ENCODE data around the gene TCF12.

The TCF12 gene

GRCh38 chr15:57312318-57313133, 394.1 kb downstream of the TCF12 start:
- Histone ChIP-seq H3K9ac (ENCODE audit: low read length) (no peak overlapping the region), H4K20me1 (ENCODE audit: insufficient read depth, low read length) (no peaks in the 10 kb centered on the region), H3K36me3 (ENCODE audit: insufficient read depth, low read length) (peaks cover 15% of the 10 kb centered on the region), H3K27me3 (ENCODE audit: insufficient read depth, low read length) (no peaks in the 10 kb centered on the region), H2AFZ (ENCODE audit: low read length) (no peak overlapping the region), H3K9me2 (ENCODE audit: low read depth, low read length) (no peaks in the 10 kb centered on the region), H3K4me3 (ENCODE audit: low read depth, low read length, poor library complexity, severe bottlenecking) (no peak overlapping the region), H3K4me1 (ENCODE audit: insufficient read depth, low read length, severe bottlenecking) (no peaks in the 10 kb centered on the region), H3K4me2 (ENCODE audit: low read length) (no peak overlapping the region), H3K79me2 (ENCODE audit: insufficient read depth, low read length) (no peaks in the 10 kb centered on the region), H3F3A (ENCODE audit: insufficient read depth, low read length) (no peaks in the 10 kb centered on the region), H3K27ac (ENCODE audit: low read depth, low read length, poor library complexity, severe bottlenecking) (no peak overlapping the region), H3K9me3 (ENCODE audit: low read length) (no peaks in the 10 kb centered on the region)
- no peak for TF ChIP-seq EZH2 (IDR thresholded peaks at IDR 0.05; ENCODE audit: borderline replicate concordance, low read length)
- TF ChIP-seq CTCF (IDR thresholded peaks at IDR 0.05; ENCODE audit: low read length) = no peak

- H3K36me3 ChIP-seq (ENCODE audit: insufficient read depth, low read length) = peaks cover 10% of the 10 kb centered on the region
- H3F3A ChIP-seq (ENCODE audit: insufficient read depth, low read length) = no peaks in the 10 kb centered on the region
- H3K27me3 ChIP-seq (ENCODE audit: insufficient read depth, low read length) = no peaks in the 10 kb centered on the region
- no peak overlapping the region for H2AFZ ChIP-seq (ENCODE audit: low read length)
- no peaks in the 10 kb centered on the region for H4K20me1 ChIP-seq (ENCODE audit: insufficient read depth, low read length)
- no peaks in the 10 kb centered on the region for H3K79me2 ChIP-seq (ENCODE audit: insufficient read depth, low read length)
- H3K27ac ChIP-seq (ENCODE audit: low read depth, low read length, poor library complexity, severe bottlenecking) = no peak overlapping the region
- H3K4me3 ChIP-seq (ENCODE audit: low read depth, low read length, poor library complexity, severe bottlenecking) = no peak overlapping the region
- H3K9ac ChIP-seq (ENCODE audit: low read length) = no peak overlapping the region
- H3K4me1 ChIP-seq (ENCODE audit: insufficient read depth, low read length, severe bottlenecking) = no peaks in the 10 kb centered on the region
- no peaks in the 10 kb centered on the region for H3K9me3 ChIP-seq (ENCODE audit: low read length)
- H3K9me2 ChIP-seq (ENCODE audit: low read depth, low read length) = no peaks in the 10 kb centered on the region
- no peak overlapping the region for H3K4me2 ChIP-seq (ENCODE audit: low read length)
- TF ChIP-seq CTCF (IDR thresholded peaks at IDR 0.05; ENCODE audit: low read length) (no peak), EZH2 (IDR thresholded peaks at IDR 0.05; ENCODE audit: borderline replicate concordance, low read length) (no peak)
Observed at GRCh38 chr15:57313134-57313483, 394.7 kb downstream of the TCF12 start.

GRCh38 chr15:57314221-57314620, 395.8 kb downstream of the TCF12 start:
- no peaks in the 10 kb centered on the region for H3K9me3 ChIP-seq (ENCODE audit: low read length)
- no peaks in the 10 kb centered on the region for H3K79me2 ChIP-seq (ENCODE audit: insufficient read depth, low read length)
- H3K4me2 ChIP-seq (ENCODE audit: low read length) = no peak overlapping the region

More at GRCh38 chr15:57314221-57314620, 395.8 kb downstream of the TCF12 start:
- no peak for TF ChIP-seq EZH2 (IDR thresholded peaks at IDR 0.05; ENCODE audit: borderline replicate concordance, low read length)
- no peak for TF ChIP-seq CTCF (IDR thresholded peaks at IDR 0.05; ENCODE audit: low read length)
- Histone ChIP-seq H3K27me3 (ENCODE audit: insufficient read depth, low read length) (no peaks in the 10 kb centered on the region), H3K9me2 (ENCODE audit: low read depth, low read length) (no peaks in the 10 kb centered on the region), H4K20me1 (ENCODE audit: insufficient read depth, low read length) (no peaks in the 10 kb centered on the region), H3K4me1 (ENCODE audit: insufficient read depth, low read length, severe bottlenecking) (no peaks in the 10 kb centered on the region), H3K9ac (ENCODE audit: low read length) (no peak overlapping the region), H3K4me3 (ENCODE audit: low read depth, low read length, poor library complexity, severe bottlenecking) (no peak overlapping the region), H3F3A (ENCODE audit: insufficient read depth, low read length) (no peaks in the 10 kb centered on the region), H2AFZ (ENCODE audit: low read length) (no peak overlapping the region), H3K36me3 (ENCODE audit: insufficient read depth, low read length) (0 out of 2 replicates have a peak, but pooled peaks cover under 1% of the 10 kb centered on the region), H3K27ac (ENCODE audit: low read depth, low read length, poor library complexity, severe bottlenecking) (no peak overlapping the region)
